ENCODE results near the gene BMP2K.

DNA sequence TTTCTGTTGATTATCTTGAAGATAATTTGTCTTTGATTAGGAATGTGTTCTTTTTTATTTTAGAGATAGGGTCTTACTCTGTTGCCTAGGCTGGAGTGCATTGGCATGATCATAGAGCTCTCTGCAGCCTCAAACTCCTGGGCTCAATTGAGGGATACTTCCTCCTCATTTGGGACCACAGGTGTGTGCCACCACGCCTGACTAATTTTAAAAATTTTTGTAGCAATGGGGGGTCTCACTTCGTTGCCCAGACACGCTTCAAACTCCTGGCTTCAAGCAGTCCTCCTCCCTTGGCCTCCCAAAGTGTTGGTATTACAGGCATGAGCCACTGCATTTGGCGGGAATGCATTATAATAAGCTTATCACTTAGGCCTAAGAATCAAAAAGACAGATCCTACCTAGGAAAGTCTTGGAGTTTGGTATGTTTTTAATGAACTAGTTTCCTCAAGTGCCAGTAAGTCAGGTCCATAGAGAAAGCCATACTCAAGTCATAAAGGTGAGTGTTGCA, 21.7 kb downstream of the BMP2K start:
- TF ChIP-seq, protein P1, sequence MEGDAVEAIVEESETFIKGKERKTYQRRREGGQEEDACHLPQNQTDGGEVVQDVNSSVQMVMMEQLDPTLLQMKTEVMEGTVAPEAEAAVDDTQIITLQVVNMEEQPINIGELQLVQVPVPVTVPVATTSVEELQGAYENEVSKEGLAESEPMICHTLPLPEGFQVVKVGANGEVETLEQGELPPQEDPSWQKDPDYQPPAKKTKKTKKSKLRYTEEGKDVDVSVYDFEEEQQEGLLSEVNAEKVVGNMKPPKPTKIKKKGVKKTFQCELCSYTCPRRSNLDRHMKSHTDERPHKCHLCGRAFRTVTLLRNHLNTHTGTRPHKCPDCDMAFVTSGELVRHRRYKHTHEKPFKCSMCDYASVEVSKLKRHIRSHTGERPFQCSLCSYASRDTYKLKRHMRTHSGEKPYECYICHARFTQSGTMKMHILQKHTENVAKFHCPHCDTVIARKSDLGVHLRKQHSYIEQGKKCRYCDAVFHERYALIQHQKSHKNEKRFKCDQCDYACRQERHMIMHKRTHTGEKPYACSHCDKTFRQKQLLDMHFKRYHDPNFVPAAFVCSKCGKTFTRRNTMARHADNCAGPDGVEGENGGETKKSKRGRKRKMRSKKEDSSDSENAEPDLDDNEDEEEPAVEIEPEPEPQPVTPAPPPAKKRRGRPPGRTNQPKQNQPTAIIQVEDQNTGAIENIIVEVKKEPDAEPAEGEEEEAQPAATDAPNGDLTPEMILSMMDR (IDR thresholded peaks at IDR 0.05; ENCODE audit: low read depth, low read length, poor library complexity, severe bottlenecking) = no peak
- no peak for TF ChIP-seq EZH2phosphoT487 (IDR thresholded peaks at IDR 0.05; ENCODE audit: borderline replicate concordance, low read length)

Data from DOHH2 (cell line).